ENCODE data around the gene ARSG. TPM values are rescaled to one million over a fixed set of nuclear protein-coding genes. Genes with fewer than 3 reads are reported as not detected.

Gene ARSG
- polyA plus RNA-seq, 2 of the 4 experiments (the other 2 are of a cell fraction): 0.57 to 1.7 TPM

GRCh38 chr17:68291836-68292688 is 767 bp downstream of the ARSG start (continued):
- TF ChIP-seq MAX (IDR thresholded peaks at IDR 0.05) (peak; percentile 41; the same call in 1 of the 2 replicates), CEBPB (IDR thresholded peaks at IDR 0.05) (no peak), PHF8 (IDR thresholded peaks at IDR 0.05; ENCODE audit: borderline replicate concordance, low read depth) (peak; percentile 38), HOXB5 (CRISPR knock-in tag; IDR thresholded peaks at IDR 0.05) (no peak), GATA3 (IDR thresholded peaks at IDR 0.05; ENCODE audit: borderline replicate concordance) (no peak)

- Histone ChIP-seq H3K27ac (peak overlapping the region in 1 of 2 experiments; percentile 92; a peak in 2 of 6 replicates), H3K4me1 (peaks cover 9% of the 10 kb centered on the region; the same call in 2 of the 3 replicates), H3K9me3 (no peaks in the 10 kb centered on the region), H3K4me3 (peak overlapping the region; percentile 88), H3K4me2 (peak overlapping the region; percentile 96)
- ChIA-PET POLR2A (interaction anchor here (1.1 to 2.5 kb wide), 8 partner anchors 12 to 166 kb away, joined by 3 to 23 read pairs (median 4); no protein-coding TSS in a partner anchor), CTCF (interaction anchor here (0.8 to 2.3 kb wide), 14 partner anchors 17 to 173 kb away, joined by 3 to 11 read pairs (median 4); no protein-coding TSS in a partner anchor)
- TF ChIP-seq FOXS1 (CRISPR knock-in tag; IDR thresholded peaks at IDR 0.05) (no peak), SREBF2 (IDR thresholded peaks at IDR 0.05) (no peak), EP300 (IDR thresholded peaks at IDR 0.05) (no peak), HDAC2 (IDR thresholded peaks at IDR 0.05) (no peak), RCOR1 (IDR thresholded peaks at IDR 0.05; ENCODE audit: low read depth, low read length) (no peak), JUN (IDR thresholded peaks at IDR 0.05) (no peak), KDM5A (IDR thresholded peaks at IDR 0.05) (no peak), JUNB (IDR thresholded peaks at IDR 0.05) (no peak), HOXB5 (CRISPR knock-in tag; IDR thresholded peaks at IDR 0.05) (no peak), SMC3 (IDR thresholded peaks at IDR 0.05) (no peak), HOXB13 (CRISPR knock-in tag; IDR thresholded peaks at IDR 0.05; ENCODE audit: low read depth) (no peak), MAZ (IDR thresholded peaks at IDR 0.05; ENCODE audit: borderline replicate concordance, low read depth, low read length) (no peak), USF2 (IDR thresholded peaks at IDR 0.05) (no peak), RFX5 (IDR thresholded peaks at IDR 0.05) (no peak), ELK1 (IDR thresholded peaks at IDR 0.05; ENCODE audit: low read depth, low read length) (no peak), CTCF (IDR thresholded peaks at IDR 0.05) (no peak), BCL3 (IDR thresholded peaks at IDR 0.05) (no peak), POLR2AphosphoS2 (conservative IDR thresholded peaks at IDR 0.05; ENCODE audit: low read length) (no peak), ZC3H11A (IDR thresholded peaks at IDR 0.05) (no peak), NR3C1 (IDR thresholded peaks at IDR 0.05) (no peak)
- FAIRE-seq (no peak), ATAC-seq (no peak; a peak in 2 of 6 replicates), DNase-seq (ENCODE audit: low read depth in 1 of 2, low spot score in 1 of 2) (no peak)
- 68% methylated on average over 9 of the region's 9 CpGs for WGBS (ENCODE audit: missing lambda C conversion rate)
Measured at GRCh38 chr17:68292689-68293040, 1.4 kb downstream of the ARSG start.
